Measurements from ENCODE around the gene BEST1. TPM values are rescaled to one million over a fixed set of nuclear protein-coding genes. Genes with fewer than 3 reads are reported as not detected.
"Not testable (repeated sequence)": the region's sequence is repeated elsewhere in the genome, so short reads cannot be mapped to it uniquely, and the experiment has no call there.

Gene BEST1
- total RNA-seq, 2 experiments from 2014 or later, result 0.58 to 1.0 TPM

- H3K36me3 Mint-ChIP-seq, result peaks cover 39% of the 10 kb centered on the region
- H3K27me3 Mint-ChIP-seq, result no peaks in the 10 kb centered on the region
- no peak for DNase-seq
- no peak overlapping the region for H3K4me3 Mint-ChIP-seq
- peak overlapping the region; percentile 56 for H3K27ac Mint-ChIP-seq
- peaks cover 36% of the 10 kb centered on the region for H3K4me1 Mint-ChIP-seq
- H3K9me3 Mint-ChIP-seq, result no peaks in the 10 kb centered on the region
Observed at GRCh38 chr11:61962213-61963015, 12.3 kb downstream of the BEST1 start.

GRCh38 chr11:61963016-61963281 lies 12.8 kb downstream of the BEST1 start:
- Mint-ChIP-seq H3K27ac (peak overlapping the region; percentile 56), H3K9me3 (no peaks in the 10 kb centered on the region), H3K36me3 (peaks cover 39% of the 10 kb centered on the region), H3K27me3 (no peaks in the 10 kb centered on the region), H3K4me1 (peaks cover 36% of the 10 kb centered on the region), H3K4me3 (no peak overlapping the region)
- no peak for DNase-seq

- Mint-ChIP-seq H3K36me3 (peaks cover 41% of the 10 kb centered on the region), H3K27me3 (no peaks in the 10 kb centered on the region), H3K9me3 (no peaks in the 10 kb centered on the region), H3K27ac (peak overlapping the region; percentile 61), H3K4me1 (peaks cover 38% of the 10 kb centered on the region), H3K4me3 (peak overlapping the region; percentile 55)
- no peak for DNase-seq
Observed at GRCh38 chr11:61963282-61964057, 13.3 kb downstream of the BEST1 start.

GRCh38 chr11:61964058-61964665 lies 14.0 kb downstream of the BEST1 start:
- peak overlapping the region; percentile 52 for H3K4me3 Mint-ChIP-seq
- peaks cover 41% of the 10 kb centered on the region for H3K36me3 Mint-ChIP-seq
- H3K4me1 Mint-ChIP-seq, result peaks cover 38% of the 10 kb centered on the region
- no peak for DNase-seq
- H3K27ac Mint-ChIP-seq, result peak overlapping the region; percentile 61
- no peaks in the 10 kb centered on the region for H3K9me3 Mint-ChIP-seq
- no peaks in the 10 kb centered on the region for H3K27me3 Mint-ChIP-seq

GRCh38 chr11:61964666-61965271 lies 14.6 kb downstream of the BEST1 start:
- H3K9me3 Mint-ChIP-seq, H3K27ac Mint-ChIP-seq, DNase-seq, H3K27me3 Mint-ChIP-seq: not testable (repeated sequence)
- H3K4me3 Mint-ChIP-seq, result peak overlapping the region; percentile 89
- H3K36me3 Mint-ChIP-seq, result peaks cover 41% of the 10 kb centered on the region
- H3K4me1 Mint-ChIP-seq, result peaks cover 39% of the 10 kb centered on the region

GRCh38 chr11:61966734-61967115 lies 16.6 kb downstream of the BEST1 start:
- H3K4me3 Mint-ChIP-seq, result peak overlapping the region; percentile 89
- H3K27me3 Mint-ChIP-seq, result no peaks in the 10 kb centered on the region
- peak overlapping the region; percentile 80 for H3K27ac Mint-ChIP-seq
- DNase-seq, result peak; percentile 21
- H3K36me3 Mint-ChIP-seq, result peaks cover 41% of the 10 kb centered on the region
- peaks cover 55% of the 10 kb centered on the region for H3K4me1 Mint-ChIP-seq
- no peaks in the 10 kb centered on the region for H3K9me3 Mint-ChIP-seq

GRCh38 chr11:61967116-61967923 lies 17.2 kb downstream of the BEST1 start, which contains the start of gene FTH1:
FTH1 (minus strand) TSS chr11:61967634; CDS start chr11:61967425, 209 bp downstream.
- Mint-ChIP-seq H3K4me1 (peaks cover 59% of the 10 kb centered on the region), H3K36me3 (peaks cover 41% of the 10 kb centered on the region), H3K9me3 (no peaks in the 10 kb centered on the region), H3K27me3 (no peaks in the 10 kb centered on the region), H3K27ac (peak within 1 kb of the TSS; percentile 92), H3K4me3 (peak within 1 kb of the TSS; percentile 89)
- peak; percentile 93 for DNase-seq

GRCh38 chr11:61967924-61968757 lies 18.0 kb downstream of the BEST1 start:
- Mint-ChIP-seq H3K27me3 (no peaks in the 10 kb centered on the region), H3K36me3 (peaks cover 37% of the 10 kb centered on the region), H3K4me1 (peaks cover 63% of the 10 kb centered on the region), H3K9me3 (no peaks in the 10 kb centered on the region), H3K4me3 (peak overlapping the region; percentile 89), H3K27ac (peak overlapping the region; percentile 92)
- peak; percentile 58 for DNase-seq

GRCh38 chr11:61968758-61969390 lies 18.7 kb downstream of the BEST1 start:
- Mint-ChIP-seq H3K9me3 (no peaks in the 10 kb centered on the region), H3K4me3 (peak overlapping the region; percentile 89), H3K4me1 (peaks cover 62% of the 10 kb centered on the region), H3K36me3 (peaks cover 31% of the 10 kb centered on the region), H3K27me3 (no peaks in the 10 kb centered on the region), H3K27ac (peak overlapping the region; percentile 92)
- DNase-seq, result no peak

- no peak overlapping the region for H3K27ac Mint-ChIP-seq
- no peaks in the 10 kb centered on the region for H3K27me3 Mint-ChIP-seq
- H3K4me3 Mint-ChIP-seq, result peak overlapping the region; percentile 1
- H3K36me3 Mint-ChIP-seq, result peaks cover 26% of the 10 kb centered on the region
- H3K9me3 Mint-ChIP-seq, result no peaks in the 10 kb centered on the region
- DNase-seq, result no peak
- H3K4me1 Mint-ChIP-seq, result peaks cover 59% of the 10 kb centered on the region
Observed at GRCh38 chr11:61969391-61969758, 19.2 kb downstream of the BEST1 start.

GRCh38 chr11:61969838-61970662 lies 19.9 kb downstream of the BEST1 start:
- Mint-ChIP-seq H3K9me3 (no peaks in the 10 kb centered on the region), H3K4me1 (peaks cover 52% of the 10 kb centered on the region), H3K27ac (peak overlapping the region; percentile 69), H3K36me3 (peaks cover 19% of the 10 kb centered on the region), H3K27me3 (no peaks in the 10 kb centered on the region), H3K4me3 (no peak overlapping the region)
- no peak for DNase-seq

- Mint-ChIP-seq H3K4me1 (peaks cover 47% of the 10 kb centered on the region), H3K4me3 (peak overlapping the region; percentile 22), H3K36me3 (peaks cover 6% of the 10 kb centered on the region), H3K27ac (peak overlapping the region; percentile 61), H3K9me3 (no peaks in the 10 kb centered on the region), H3K27me3 (no peaks in the 10 kb centered on the region)
- peak; percentile 47 for DNase-seq
Observed at GRCh38 chr11:61971248-61972111, 21.3 kb downstream of the BEST1 start.
